NCI-H1436 treated with DMSO at 0.1 percent for 48 hours (cell line): ENCODE results near the gene FHL2.

Experiments
- DNase-seq: peaks from one replicate; lab custom pipeline; 2025; lab: John Stamatoyannopoulos, UW

Gene FHL2

GRCh38 chr2:105378921-105379383 lies 19.9 kb downstream of the FHL2 start:
- no peak for DNase-seq

- DNase-seq = no peak
These were observed 20.5 kb downstream of the FHL2 start for GRCh38 chr2:105378276-105378840.

- DNase-seq = no peak
These were observed 21.0 kb downstream of the FHL2 start for GRCh38 chr2:105377871-105378270.

- no peak for DNase-seq
These were observed 22.0 kb downstream of the FHL2 start for GRCh38 chr2:105376789-105377240.

GRCh38 chr2:105376010-105376409 lies 22.8 kb downstream of the FHL2 start:
- no peak for DNase-seq

GRCh38 chr2:105375001-105375561 lies 23.8 kb downstream of the FHL2 start:
- DNase-seq = no peak

GRCh38 chr2:105373895-105374401 lies 24.9 kb downstream of the FHL2 start:
- no peak for DNase-seq

- DNase-seq = no peak
These were observed 25.5 kb downstream of the FHL2 start for GRCh38 chr2:105373344-105373781.

GRCh38 chr2:105371810-105372209 lies 27.0 kb downstream of the FHL2 start:
- no peak for DNase-seq

GRCh38 chr2:105371156-105371555 lies 27.7 kb downstream of the FHL2 start:
- DNase-seq = no peak

- DNase-seq = no peak
These were observed 28.8 kb downstream of the FHL2 start for GRCh38 chr2:105369777-105370690.

GRCh38 chr2:105368759-105369408 lies 30.0 kb downstream of the FHL2 start:
- no peak for DNase-seq

GRCh38 chr2:105365206-105365605 lies 33.6 kb downstream of the FHL2 start:
- DNase-seq = no peak

GRCh38 chr2:105364436-105365139 lies 34.3 kb downstream of the FHL2 start:
- DNase-seq = no peak

GRCh38 chr2:105362862-105363591 lies 35.8 kb downstream of the FHL2 start:
- no peak for DNase-seq

- no peak for DNase-seq
These were observed 37.6 kb downstream of the FHL2 start for GRCh38 chr2:105361102-105361889.

- DNase-seq = no peak
These were observed 40.3 kb downstream of the FHL2 start for GRCh38 chr2:105358593-105358992.

- DNase-seq = no peak
These were observed 41.7 kb downstream of the FHL2 start for GRCh38 chr2:105357122-105357521.

- DNase-seq = no peak
These were observed 54.0 kb downstream of the FHL2 start for GRCh38 chr2:105344704-105345345.
